GM19193 (cell line): ENCODE measurements around the gene CPSF6.

ENCODE experiments used
- POLR2A ChIP-seq: IDR thresholded peaks from 4 replicates; pipeline ENCODE4 v1.6.1; 2011; ENCODE audit not compliant: insufficient read depth, insufficient read length; ENCODE audit errors: extremely low read depth

CPSF6 gene

GRCh38 chr12:69239352-69239921 lies at the start of gene CPSF6:
Gene CPSF6, plus strand, starts transcription at chr12:69239569. Its CDS starts 78 bp downstream, at chr12:69239647.
- TF ChIP-seq POLR2A, result peak; percentile 93

- no peak for TF ChIP-seq POLR2A
Observed at GRCh38 chr12:69196302-69197288, 42.8 kb upstream of the CPSF6 start.

- no peak for TF ChIP-seq POLR2A
Observed at GRCh38 chr12:69204191-69204590, 35.2 kb upstream of the CPSF6 start.

GRCh38 chr12:69210661-69211060 lies 28.7 kb upstream of the CPSF6 start:
- no peak for TF ChIP-seq POLR2A

- no peak for TF ChIP-seq POLR2A
Observed at GRCh38 chr12:69211160-69211559, 28.2 kb upstream of the CPSF6 start.

- TF ChIP-seq POLR2A, result no peak
Observed at GRCh38 chr12:69214169-69214568, 25.2 kb upstream of the CPSF6 start.

GRCh38 chr12:69225251-69225910 lies 14.0 kb upstream of the CPSF6 start:
- no peak for TF ChIP-seq POLR2A

GRCh38 chr12:69231479-69231878 lies 7.9 kb upstream of the CPSF6 start:
- TF ChIP-seq POLR2A, result no peak

GRCh38 chr12:69238589-69239351 lies 599 bp upstream of the CPSF6 start:
- no peak for TF ChIP-seq POLR2A

GRCh38 chr12:69239922-69240630 lies 707 bp downstream of the CPSF6 start:
- TF ChIP-seq POLR2A, result no peak

- no peak for TF ChIP-seq POLR2A
Observed at GRCh38 chr12:69240631-69240995, 1.2 kb downstream of the CPSF6 start.

GRCh38 chr12:69241438-69242092 lies 2.2 kb downstream of the CPSF6 start:
- no peak for TF ChIP-seq POLR2A
